ENCODE measurements around the gene KRT6A.

KRT6A gene

GRCh38 chr12:52537101-52537500 is 44.0 kb upstream of the KRT6A start:
- H3K4me2 ChIP-seq (ENCODE audit: insufficient read depth, low read length) = no peak overlapping the region
- no peak overlapping the region for H3K4me3 ChIP-seq (ENCODE audit: low read depth in 1 of 2, low read length in 2 of 2)
- TF ChIP-seq EZH2 (IDR thresholded peaks at IDR 0.05; ENCODE audit: borderline replicate concordance, low read depth, low read length, severe bottlenecking) = no peak
- TF ChIP-seq CTCF (IDR thresholded peaks at IDR 0.05; ENCODE audit: borderline replicate concordance, extremely low read depth, low read length, poor library complexity, severe bottlenecking) = no peak
- no peaks in the 10 kb centered on the region for H4K20me1 ChIP-seq (ENCODE audit: insufficient read depth, low read length)
- H3K4me1 ChIP-seq (ENCODE audit: insufficient read depth, low read length) = no peaks in the 10 kb centered on the region
- no peaks in the 10 kb centered on the region for H3K27me3 ChIP-seq (ENCODE audit: insufficient read depth, low read length, poor library complexity)
- no peak overlapping the region for H2AFZ ChIP-seq (ENCODE audit: low read depth, low read length)
- H3K79me2 ChIP-seq (ENCODE audit: insufficient read depth, low read length) = no peaks in the 10 kb centered on the region
- no peak overlapping the region for H3K27ac ChIP-seq (ENCODE audit: low read length)
- ATAC-seq (ENCODE audit: insufficient read depth, low read depth) (no peak), DNase-seq (no peak)
- H3K9ac ChIP-seq (ENCODE audit: low read depth, low read length) = no peak overlapping the region
- H3K9me3 ChIP-seq (ENCODE audit: insufficient read depth, low read length, severe bottlenecking) = no peaks in the 10 kb centered on the region
- no peaks in the 10 kb centered on the region for H3K36me3 ChIP-seq (ENCODE audit: insufficient read depth, low read length)

DNA sequence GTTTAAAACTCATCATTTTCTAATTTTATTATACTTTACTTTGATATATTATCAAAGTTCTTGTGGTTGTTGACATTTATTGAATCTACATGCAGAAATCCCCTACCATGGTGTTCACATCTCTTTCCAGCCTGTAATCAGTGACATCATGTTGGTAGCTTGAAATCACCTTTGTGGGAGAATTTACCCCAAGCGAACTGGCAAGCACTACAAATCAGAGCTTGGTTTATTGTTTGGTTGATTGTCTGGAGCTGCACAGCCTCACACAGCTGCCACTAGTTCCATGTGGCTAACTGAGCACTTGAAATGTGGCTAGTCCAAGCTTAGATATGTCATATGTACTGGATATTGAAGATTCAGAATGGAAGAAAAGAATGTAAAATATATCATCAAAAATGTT is 42.5 kb upstream of the KRT6A start:
- H3K79me2 ChIP-seq (ENCODE audit: insufficient read depth, low read length) = no peaks in the 10 kb centered on the region
- no peaks in the 10 kb centered on the region for H4K20me1 ChIP-seq (ENCODE audit: insufficient read depth, low read length)
- H3K36me3 ChIP-seq (ENCODE audit: insufficient read depth, low read length) = no peaks in the 10 kb centered on the region
- H3K4me1 ChIP-seq (ENCODE audit: insufficient read depth, low read length) = no peaks in the 10 kb centered on the region
- H3K4me3 ChIP-seq (ENCODE audit: low read depth in 1 of 2, low read length in 2 of 2) = no peak overlapping the region
- no peak overlapping the region for H3K9ac ChIP-seq (ENCODE audit: low read depth, low read length)
- H3K27me3 ChIP-seq (ENCODE audit: insufficient read depth, low read length, poor library complexity) = peaks cover 3% of the 10 kb centered on the region
- TF ChIP-seq CTCF (IDR thresholded peaks at IDR 0.05; ENCODE audit: borderline replicate concordance, extremely low read depth, low read length, poor library complexity, severe bottlenecking) (no peak), EZH2 (IDR thresholded peaks at IDR 0.05; ENCODE audit: borderline replicate concordance, low read depth, low read length, severe bottlenecking) (no peak)
- ATAC-seq (ENCODE audit: insufficient read depth, low read depth) (no peak), DNase-seq (no peak)
- H2AFZ ChIP-seq (ENCODE audit: low read depth, low read length) = no peak overlapping the region
- no peak overlapping the region for H3K27ac ChIP-seq (ENCODE audit: low read length)
- H3K4me2 ChIP-seq (ENCODE audit: insufficient read depth, low read length) = no peak overlapping the region
- no peaks in the 10 kb centered on the region for H3K9me3 ChIP-seq (ENCODE audit: insufficient read depth, low read length, severe bottlenecking)

DNA sequence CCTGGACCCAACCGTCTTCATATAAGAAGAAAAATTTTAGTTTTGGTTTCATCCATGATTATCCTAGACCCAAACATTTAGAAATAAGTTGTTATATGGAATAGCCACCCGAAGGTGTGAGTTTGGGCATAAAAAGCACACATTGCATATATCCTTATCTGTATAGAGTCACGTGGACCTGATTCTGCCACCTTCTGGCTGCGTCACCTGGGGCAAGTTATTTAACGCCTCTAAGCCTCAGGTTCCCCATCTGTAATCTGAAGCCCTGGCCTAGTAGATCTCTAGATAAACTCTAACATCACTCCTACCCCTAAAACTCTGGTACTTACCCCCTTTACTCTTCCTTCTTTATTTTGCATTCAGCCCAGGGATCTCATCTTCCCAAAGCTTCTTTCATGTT is 41.4 kb upstream of the KRT6A start:
- H3K4me3 ChIP-seq (ENCODE audit: low read depth in 1 of 2, low read length in 2 of 2) = no peak overlapping the region
- H3K4me2 ChIP-seq (ENCODE audit: insufficient read depth, low read length) = no peak overlapping the region
- no peaks in the 10 kb centered on the region for H4K20me1 ChIP-seq (ENCODE audit: insufficient read depth, low read length)
- no peak for TF ChIP-seq EZH2 (IDR thresholded peaks at IDR 0.05; ENCODE audit: borderline replicate concordance, low read depth, low read length, severe bottlenecking)
- H2AFZ ChIP-seq (ENCODE audit: low read depth, low read length) = no peak overlapping the region
- no peak overlapping the region for H3K27ac ChIP-seq (ENCODE audit: low read length)
- DNase-seq (no peak), ATAC-seq (ENCODE audit: insufficient read depth, low read depth) (no peak)
- peaks cover 3% of the 10 kb centered on the region for H3K27me3 ChIP-seq (ENCODE audit: insufficient read depth, low read length, poor library complexity)
- H3K9me3 ChIP-seq (ENCODE audit: insufficient read depth, low read length, severe bottlenecking) = no peaks in the 10 kb centered on the region
- H3K36me3 ChIP-seq (ENCODE audit: insufficient read depth, low read length) = no peaks in the 10 kb centered on the region
- no peaks in the 10 kb centered on the region for H3K4me1 ChIP-seq (ENCODE audit: insufficient read depth, low read length)
- H3K79me2 ChIP-seq (ENCODE audit: insufficient read depth, low read length) = no peaks in the 10 kb centered on the region
- H3K9ac ChIP-seq (ENCODE audit: low read depth, low read length) = no peak overlapping the region

DNA sequence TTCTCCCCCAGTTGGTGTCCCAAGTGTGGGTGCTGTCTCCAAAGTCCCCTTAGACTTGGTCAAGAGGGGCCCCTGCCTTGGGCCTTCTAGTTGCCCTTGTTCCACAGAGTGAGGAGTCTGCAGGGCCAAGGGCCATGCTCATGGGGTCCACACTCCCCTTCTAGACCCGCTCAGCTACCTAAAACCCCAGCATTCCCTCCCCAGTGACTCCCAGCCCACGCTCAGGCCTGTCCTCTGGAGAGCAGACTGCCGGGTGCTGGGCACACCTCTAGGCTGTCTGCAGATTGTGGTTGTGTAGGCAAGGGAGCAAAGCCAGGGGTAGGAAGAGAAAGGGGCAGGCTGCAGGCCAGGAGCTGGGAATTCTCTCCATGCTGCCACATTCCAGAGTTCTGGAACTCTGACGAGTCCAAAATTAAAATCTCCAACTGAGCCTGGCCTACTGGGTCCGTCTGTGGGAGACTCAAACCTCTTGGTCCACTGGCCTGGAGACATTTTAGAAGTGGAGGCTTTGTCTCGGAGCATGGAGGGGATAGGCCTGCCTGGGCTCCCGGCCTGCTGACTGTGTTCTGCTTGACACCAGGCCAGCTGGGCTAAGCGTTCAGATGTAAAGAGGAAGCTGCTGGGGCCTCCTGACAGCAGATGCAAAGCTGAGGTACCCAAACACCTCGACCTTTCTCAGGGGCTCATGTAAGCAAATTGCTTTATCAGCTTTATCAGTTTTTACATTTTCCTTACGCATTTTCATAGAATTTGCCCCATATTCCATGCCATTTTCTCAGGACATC is 40.8 kb upstream of the KRT6A start:
- H3K4me3 ChIP-seq (ENCODE audit: low read depth in 1 of 2, low read length in 2 of 2) = no peak overlapping the region
- no peaks in the 10 kb centered on the region for H3K9me3 ChIP-seq (ENCODE audit: insufficient read depth, low read length, severe bottlenecking)
- DNase-seq (no peak), ATAC-seq (ENCODE audit: insufficient read depth, low read depth) (no peak)
- no peak overlapping the region for H2AFZ ChIP-seq (ENCODE audit: low read depth, low read length)
- H3K4me2 ChIP-seq (ENCODE audit: insufficient read depth, low read length) = no peak overlapping the region
- no peaks in the 10 kb centered on the region for H3K4me1 ChIP-seq (ENCODE audit: insufficient read depth, low read length)
- no peaks in the 10 kb centered on the region for H3K36me3 ChIP-seq (ENCODE audit: insufficient read depth, low read length)
- peaks cover 3% of the 10 kb centered on the region for H3K27me3 ChIP-seq (ENCODE audit: insufficient read depth, low read length, poor library complexity)
- no peak overlapping the region for H3K27ac ChIP-seq (ENCODE audit: low read length)
- H4K20me1 ChIP-seq (ENCODE audit: insufficient read depth, low read length) = no peaks in the 10 kb centered on the region
- H3K79me2 ChIP-seq (ENCODE audit: insufficient read depth, low read length) = no peaks in the 10 kb centered on the region
- TF ChIP-seq CTCF (IDR thresholded peaks at IDR 0.05; ENCODE audit: borderline replicate concordance, extremely low read depth, low read length, poor library complexity, severe bottlenecking) (no peak), EZH2 (IDR thresholded peaks at IDR 0.05; ENCODE audit: borderline replicate concordance, low read depth, low read length, severe bottlenecking) (no peak)
- no peak overlapping the region for H3K9ac ChIP-seq (ENCODE audit: low read depth, low read length)

Data from DND-41 (cell line).